ENCODE data around the gene NKD2. TPM values are rescaled to one million over a fixed set of nuclear protein-coding genes. Genes with fewer than 3 reads are reported as not detected.

NKD2 gene
- total RNA-seq, 1 donor from 2014 or later = 0.41 TPM

- Histone ChIP-seq H3K9me3 (ENCODE audit: insufficient read depth, low read depth, low read length) (peaks cover 6% of the 10 kb centered on the region), H3K79me2 (ENCODE audit: insufficient read depth, low read length) (no peaks in the 10 kb centered on the region), H3K27ac (ENCODE audit: low read depth, low read length) (no peak overlapping the region), H3K36me3 (ENCODE audit: insufficient read depth, low read length) (no peaks in the 10 kb centered on the region), H3K4me1 (ENCODE audit: insufficient read depth, low read length) (peaks cover 6% of the 10 kb centered on the region), H2AFZ (ENCODE audit: low read depth, low read length) (no peak overlapping the region), H3K4me3 (ENCODE audit: insufficient read depth, low read depth, low read length) (no peak overlapping the region), H3K9ac (ENCODE audit: low read length) (no peak overlapping the region), H3K4me2 (ENCODE audit: low read length) (no peak overlapping the region), H4K20me1 (ENCODE audit: insufficient read depth, low read length) (peaks cover 4% of the 10 kb centered on the region), H3K27me3 (ENCODE audit: insufficient read depth, low read length) (peaks cover 18% of the 10 kb centered on the region)
- no peak for FAIRE-seq
- no peak for DNase-seq (ENCODE audit: low read depth)
- peaks cover 23% of the 10 kb centered on the region for H3K27me3 Mint-ChIP-seq (ENCODE audit: low read depth, unreplicated experiment)
- H3K4me1 Mint-ChIP-seq (ENCODE audit: low read depth, unreplicated experiment) = peaks cover 6% of the 10 kb centered on the region
- no peak for TF ChIP-seq CTCF (IDR thresholded peaks at IDR 0.05; ENCODE audit: insufficient read depth, low read depth, low read length)
- no peak for TF ChIP-seq EZH2 (IDR thresholded peaks at IDR 0.05; ENCODE audit: insufficient read depth, low read length)
- H3K36me3 Mint-ChIP-seq (ENCODE audit: low read depth, unreplicated experiment) = no peaks in the 10 kb centered on the region
- no peak overlapping the region for H3K4me3 Mint-ChIP-seq (ENCODE audit: unreplicated experiment)
- no peak overlapping the region for H3K27ac Mint-ChIP-seq (ENCODE audit: unreplicated experiment)
- H3K9me3 Mint-ChIP-seq (ENCODE audit: unreplicated experiment) = peaks cover 28% of the 10 kb centered on the region
Observed at GRCh38 chr5:984774-985173, 23.8 kb upstream of the NKD2 start.

GRCh38 chr5:987761-988160 lies 20.8 kb upstream of the NKD2 start:
- Mint-ChIP-seq H3K4me1 (ENCODE audit: low read depth, unreplicated experiment) (peaks cover 1% of the 10 kb centered on the region), H3K27me3 (ENCODE audit: low read depth, unreplicated experiment) (peaks cover 36% of the 10 kb centered on the region), H3K27ac (ENCODE audit: unreplicated experiment) (no peak overlapping the region), H3K36me3 (ENCODE audit: low read depth, unreplicated experiment) (no peaks in the 10 kb centered on the region), H3K9me3 (ENCODE audit: unreplicated experiment) (peaks cover 29% of the 10 kb centered on the region), H3K4me3 (ENCODE audit: unreplicated experiment) (no peak overlapping the region)
- FAIRE-seq (no peak), DNase-seq (ENCODE audit: low read depth) (no peak)
- H3K36me3 ChIP-seq (ENCODE audit: insufficient read depth, low read length) = no peaks in the 10 kb centered on the region
- peaks cover 2% of the 10 kb centered on the region for H3K4me1 ChIP-seq (ENCODE audit: insufficient read depth, low read length)
- H3K27me3 ChIP-seq (ENCODE audit: insufficient read depth, low read length) = peaks cover 29% of the 10 kb centered on the region
- no peak for TF ChIP-seq CTCF (IDR thresholded peaks at IDR 0.05; ENCODE audit: insufficient read depth, low read depth, low read length)
- TF ChIP-seq EZH2 (IDR thresholded peaks at IDR 0.05; ENCODE audit: insufficient read depth, low read length) = no peak
- no peak overlapping the region for H3K4me3 ChIP-seq (ENCODE audit: insufficient read depth, low read depth, low read length)
- no peak overlapping the region for H3K27ac ChIP-seq (ENCODE audit: low read depth, low read length)
- H3K9me3 ChIP-seq (ENCODE audit: insufficient read depth, low read depth, low read length) = peaks cover 6% of the 10 kb centered on the region
- no peaks in the 10 kb centered on the region for H3K79me2 ChIP-seq (ENCODE audit: insufficient read depth, low read length)
- no peak overlapping the region for H3K9ac ChIP-seq (ENCODE audit: low read length)
- H3K4me2 ChIP-seq (ENCODE audit: low read length) = no peak overlapping the region
- H4K20me1 ChIP-seq (ENCODE audit: insufficient read depth, low read length) = peaks cover 4% of the 10 kb centered on the region
- H2AFZ ChIP-seq (ENCODE audit: low read depth, low read length) = no peak overlapping the region

- Histone ChIP-seq H3K4me3 (ENCODE audit: insufficient read depth, low read depth, low read length) (no peak overlapping the region), H3K4me1 (ENCODE audit: insufficient read depth, low read length) (peaks cover 2% of the 10 kb centered on the region), H3K36me3 (ENCODE audit: insufficient read depth, low read length) (no peaks in the 10 kb centered on the region), H3K9me3 (ENCODE audit: insufficient read depth, low read depth, low read length) (peaks cover 6% of the 10 kb centered on the region), H3K4me2 (ENCODE audit: low read length) (no peak overlapping the region), H3K27ac (ENCODE audit: low read depth, low read length) (no peak overlapping the region), H4K20me1 (ENCODE audit: insufficient read depth, low read length) (peaks cover 4% of the 10 kb centered on the region), H2AFZ (ENCODE audit: low read depth, low read length) (no peak overlapping the region), H3K79me2 (ENCODE audit: insufficient read depth, low read length) (no peaks in the 10 kb centered on the region), H3K27me3 (ENCODE audit: insufficient read depth, low read length) (peaks cover 32% of the 10 kb centered on the region), H3K9ac (ENCODE audit: low read length) (no peak overlapping the region)
- peaks cover 1% of the 10 kb centered on the region for H3K4me1 Mint-ChIP-seq (ENCODE audit: low read depth, unreplicated experiment)
- no peak for TF ChIP-seq CTCF (IDR thresholded peaks at IDR 0.05; ENCODE audit: insufficient read depth, low read depth, low read length)
- TF ChIP-seq EZH2 (IDR thresholded peaks at IDR 0.05; ENCODE audit: insufficient read depth, low read length) = no peak
- H3K27ac Mint-ChIP-seq (ENCODE audit: unreplicated experiment) = no peak overlapping the region
- H3K27me3 Mint-ChIP-seq (ENCODE audit: low read depth, unreplicated experiment) = peaks cover 39% of the 10 kb centered on the region
- DNase-seq (ENCODE audit: low read depth) (no peak), FAIRE-seq (no peak)
- H3K36me3 Mint-ChIP-seq (ENCODE audit: low read depth, unreplicated experiment) = no peaks in the 10 kb centered on the region
- no peak overlapping the region for H3K4me3 Mint-ChIP-seq (ENCODE audit: unreplicated experiment)
- peaks cover 29% of the 10 kb centered on the region for H3K9me3 Mint-ChIP-seq (ENCODE audit: unreplicated experiment)
Observed at GRCh38 chr5:988322-988721, 20.3 kb upstream of the NKD2 start.

Data from astrocyte (in vitro differentiated cells and primary cell).